HG02610 (cell line): ENCODE results near the gene MVK.

ENCODE experiments used
- ATAC-seq: cut with Tn5 transposase; IDR thresholded peaks from one replicate; pipeline ENCODE4 v1.9.1; 2021; ENCODE audit warnings: mild to moderate bottlenecking, moderate library complexity; ENCODE audit not compliant: unreplicated experiment

The MVK gene

GRCh38 chr12:109626378-109627115 is 53.0 kb downstream of the MVK start:
- ATAC-seq: no peak

GRCh38 chr12:109627633-109628032 is 54.0 kb downstream of the MVK start:
- ATAC-seq: no peak

- no peak for ATAC-seq
Observed at GRCh38 chr12:109630107-109630506, 56.5 kb downstream of the MVK start.

- ATAC-seq: no peak
Observed at GRCh38 chr12:109630815-109631214, 57.2 kb downstream of the MVK start.

- no peak for ATAC-seq
Observed at GRCh38 chr12:109631302-109631701, 57.7 kb downstream of the MVK start.

- no peak for ATAC-seq
Observed at GRCh38 chr12:109631751-109632150, 58.2 kb downstream of the MVK start.

GRCh38 chr12:109632342-109632741 is 58.7 kb downstream of the MVK start:
- ATAC-seq: no peak

- no peak for ATAC-seq
Observed at GRCh38 chr12:109635717-109636116, 62.1 kb downstream of the MVK start.

- no peak for ATAC-seq
Observed at GRCh38 chr12:109637348-109637747, 63.8 kb downstream of the MVK start.

GRCh38 chr12:109637996-109638395 is 64.4 kb downstream of the MVK start:
- no peak for ATAC-seq

- no peak for ATAC-seq
Observed at GRCh38 chr12:109638735-109639134, 65.1 kb downstream of the MVK start.

- ATAC-seq: no peak
Observed at GRCh38 chr12:109639151-109639872, 65.7 kb downstream of the MVK start.

GRCh38 chr12:109640961-109641360 is 67.4 kb downstream of the MVK start:
- ATAC-seq: no peak

- no peak for ATAC-seq
Observed at GRCh38 chr12:109641422-109641821, 67.8 kb downstream of the MVK start.

- ATAC-seq: no peak
Observed at GRCh38 chr12:109642506-109643132, 69.0 kb downstream of the MVK start.

- no peak for ATAC-seq
Observed at GRCh38 chr12:109645194-109645593, 71.6 kb downstream of the MVK start.

- ATAC-seq: no peak
Observed at GRCh38 chr12:109645708-109646107, 72.1 kb downstream of the MVK start.
